T-helper 1 cell treated with Interleukin-12 subunit alpha and Interleukin-12 subunit beta and Interleukin-4 antibody, amounts not matched to agents 30 μg/mL and 1 μg/mL, for 36 hours (primary cell): Measurements from ENCODE around the gene PSG3.
"Not testable (repeated sequence)": the region's sequence is repeated elsewhere in the genome, so short reads cannot be mapped to it uniquely, and the experiment has no call there.

Experiments
- H3K27ac Mint-ChIP-seq: one replicate; pipeline ENCODE4 v1.8.0; 2021; ENCODE audit warnings: mild to moderate bottlenecking, mixed read lengths
- H3K27me3 Mint-ChIP-seq: one replicate; pipeline ENCODE4 v1.8.0; 2021; ENCODE audit warnings: low read depth, mixed read lengths
- H3K36me3 Mint-ChIP-seq: one replicate; pipeline ENCODE4 v1.8.0; 2021; ENCODE audit warnings: low read depth, mixed read lengths
- H3K4me1 Mint-ChIP-seq: one replicate; pipeline ENCODE4 v1.8.0; 2021; ENCODE audit warnings: low read depth, mixed read lengths
- H3K4me3 Mint-ChIP-seq: one replicate; pipeline ENCODE4 v1.8.0; 2021; ENCODE audit warnings: mild to moderate bottlenecking, moderate library complexity, mixed read lengths
- H3K9me3 Mint-ChIP-seq: one replicate; pipeline ENCODE4 v1.8.0; 2021; ENCODE audit warnings: mixed read lengths

The PSG3 gene

GRCh38 chr19:42737581-42738011 is 2.7 kb downstream of the PSG3 start:
- H3K9me3 Mint-ChIP-seq, H3K4me3 Mint-ChIP-seq, H3K4me1 Mint-ChIP-seq, H3K36me3 Mint-ChIP-seq, H3K27me3 Mint-ChIP-seq, H3K27ac Mint-ChIP-seq: not testable (repeated sequence)

GRCh38 chr19:42728341-42728740 is 11.9 kb downstream of the PSG3 start:
- H3K27ac Mint-ChIP-seq, H3K27me3 Mint-ChIP-seq, H3K36me3 Mint-ChIP-seq, H3K4me3 Mint-ChIP-seq, H3K4me1 Mint-ChIP-seq, H3K9me3 Mint-ChIP-seq: not testable (repeated sequence)

- not testable (repeated sequence) for H3K4me3 Mint-ChIP-seq, H3K36me3 Mint-ChIP-seq, H3K27ac Mint-ChIP-seq, H3K27me3 Mint-ChIP-seq, H3K4me1 Mint-ChIP-seq
- peaks cover 12% of the 10 kb centered on the region for H3K9me3 Mint-ChIP-seq
Measured at GRCh38 chr19:42714000-42714399, 26.3 kb downstream of the PSG3 start.

GRCh38 chr19:42712753-42713152 is 27.5 kb downstream of the PSG3 start:
- not testable (repeated sequence) for H3K27me3 Mint-ChIP-seq, H3K36me3 Mint-ChIP-seq, H3K9me3 Mint-ChIP-seq, H3K27ac Mint-ChIP-seq, H3K4me3 Mint-ChIP-seq, H3K4me1 Mint-ChIP-seq

GRCh38 chr19:42710986-42711385 is 29.3 kb downstream of the PSG3 start:
- H3K9me3 Mint-ChIP-seq, H3K27ac Mint-ChIP-seq: not testable (repeated sequence)

GRCh38 chr19:42697884-42698283 is 42.4 kb downstream of the PSG3 start:
- H3K4me1 Mint-ChIP-seq, result no peaks in the 10 kb centered on the region
- no peaks in the 10 kb centered on the region for H3K9me3 Mint-ChIP-seq
- peaks cover 16% of the 10 kb centered on the region for H3K27me3 Mint-ChIP-seq
- no peak overlapping the region for H3K4me3 Mint-ChIP-seq
- no peak overlapping the region for H3K27ac Mint-ChIP-seq
- no peaks in the 10 kb centered on the region for H3K36me3 Mint-ChIP-seq

More at GRCh38 chr19:42710986-42711385, 29.3 kb downstream of the PSG3 start:
- H3K27me3 Mint-ChIP-seq, H3K4me3 Mint-ChIP-seq, H3K36me3 Mint-ChIP-seq, H3K4me1 Mint-ChIP-seq: not testable (repeated sequence)

- Mint-ChIP-seq H3K4me1 (no peaks in the 10 kb centered on the region), H3K27ac (no peak overlapping the region), H3K36me3 (no peaks in the 10 kb centered on the region), H3K9me3 (no peaks in the 10 kb centered on the region), H3K27me3 (peaks cover 21% of the 10 kb centered on the region), H3K4me3 (no peak overlapping the region)
Measured at GRCh38 chr19:42695811-42696503, 44.3 kb downstream of the PSG3 start.

GRCh38 chr19:42693760-42694350 is 46.4 kb downstream of the PSG3 start:
- H3K36me3 Mint-ChIP-seq, result no peaks in the 10 kb centered on the region
- no peaks in the 10 kb centered on the region for H3K9me3 Mint-ChIP-seq

GRCh38 chr19:42683917-42684513 is 56.3 kb downstream of the PSG3 start:
- H3K4me3 Mint-ChIP-seq, result no peak overlapping the region
- H3K27me3 Mint-ChIP-seq, result no peaks in the 10 kb centered on the region
- peaks cover 36% of the 10 kb centered on the region for H3K9me3 Mint-ChIP-seq
- H3K4me1 Mint-ChIP-seq, result no peaks in the 10 kb centered on the region
- H3K36me3 Mint-ChIP-seq, result peaks cover 1% of the 10 kb centered on the region
- no peak overlapping the region for H3K27ac Mint-ChIP-seq

More at GRCh38 chr19:42693760-42694350, 46.4 kb downstream of the PSG3 start:
- Mint-ChIP-seq H3K4me3 (no peak overlapping the region), H3K4me1 (no peaks in the 10 kb centered on the region), H3K27me3 (peaks cover 21% of the 10 kb centered on the region), H3K27ac (no peak overlapping the region)

GRCh38 chr19:42676326-42676725 is 64.0 kb downstream of the PSG3 start:
- not testable (repeated sequence) for H3K27me3 Mint-ChIP-seq, H3K9me3 Mint-ChIP-seq, H3K4me1 Mint-ChIP-seq, H3K36me3 Mint-ChIP-seq, H3K4me3 Mint-ChIP-seq, H3K27ac Mint-ChIP-seq

- not testable (repeated sequence) for H3K27ac Mint-ChIP-seq, H3K4me3 Mint-ChIP-seq, H3K4me1 Mint-ChIP-seq, H3K9me3 Mint-ChIP-seq, H3K36me3 Mint-ChIP-seq, H3K27me3 Mint-ChIP-seq
Measured at GRCh38 chr19:42674549-42674948, 65.7 kb downstream of the PSG3 start.
